Osteoblast (primary cell): ENCODE results near the gene IL6R. TPM values are rescaled to one million over a fixed set of nuclear protein-coding genes. Genes with fewer than 3 reads are reported as not detected.

Source experiments
- DNase-seq: peaks from one replicate; pipeline ENCODE4 v3.0.0; 2011; ENCODE audit warnings: low spot score, mixed read lengths; ENCODE audit not compliant: insufficient read length; ENCODE audit errors: missing footprints
- H2AFZ ChIP-seq: 2 replicates; pipeline ENCODE4 v1.6.0; 2011; ENCODE audit warnings: mild to moderate bottlenecking, low read length
- H3K27ac ChIP-seq: 2 replicates; pipeline ENCODE4 v1.5.1; 2011; ENCODE audit warnings: mild to moderate bottlenecking, low read depth, low read length, moderate library complexity
- H3K27me3 ChIP-seq: 2 replicates; pipeline ENCODE4 v1.6.0; 2012; ENCODE audit warnings: mild to moderate bottlenecking, control low read depth, inconsistent platforms, low read length, moderate library complexity; ENCODE audit not compliant: insufficient read depth
- H3K36me3 ChIP-seq: 2 replicates; pipeline ENCODE4 v1.5.1; 2011; ENCODE audit warnings: mild to moderate bottlenecking, low read length, control low read depth, moderate library complexity; ENCODE audit not compliant: insufficient read depth
- H3K4me1 ChIP-seq: 2 replicates; pipeline ENCODE4 v1.5.1; 2011; ENCODE audit warnings: mild to moderate bottlenecking, low read length, control low read depth, moderate library complexity; ENCODE audit not compliant: insufficient read depth
- H3K4me2 ChIP-seq: 2 replicates; pipeline ENCODE4 v1.6.0; 2011; ENCODE audit warnings: mild to moderate bottlenecking, low read length; ENCODE audit not compliant: insufficient read depth
- H3K4me3 ChIP-seq: fragments of 200-600 bp; sonication (generic); 3 replicates; pipeline ENCODE4 v1.5.1; 2012; ENCODE audit warnings: mild to moderate bottlenecking, low read length, inconsistent platforms; ENCODE audit not compliant: insufficient read depth
- H3K79me2 ChIP-seq: 2 replicates; pipeline ENCODE4 v1.6.0; 2012; ENCODE audit warnings: mild to moderate bottlenecking, low read length, control low read depth, inconsistent platforms; ENCODE audit not compliant: insufficient read depth
- H3K9me3 ChIP-seq: 2 replicates; pipeline ENCODE4 v1.5.1; 2011; ENCODE audit warnings: low read depth, low read length, control low read depth
- H4K20me1 ChIP-seq: 2 replicates; pipeline ENCODE4 v1.6.0; 2012; ENCODE audit warnings: mild to moderate bottlenecking, low read length, control low read depth; ENCODE audit not compliant: insufficient read depth
- CTCF ChIP-seq: IDR thresholded peaks from 2 replicates; pipeline ENCODE4 v1.5.1; 2011; ENCODE audit warnings: mild to moderate bottlenecking, low read depth, low read length, moderate library complexity; ENCODE audit errors: extremely low read depth
- total RNA-seq: library from RNA; depleted of rRNA; stranded (reverse); fragments of >200 nt; gene quantifications from 2 replicates; pipeline ENCODE4 v1.2.3, GENCODE V29; 2012

IL6R gene
- total RNA-seq, 1 donor: 8.0 TPM

- Histone ChIP-seq H3K79me2 (no peaks in the 10 kb centered on the region), H3K9me3 (no peaks in the 10 kb centered on the region)
- peak; percentile 88 for DNase-seq
Measured at GRCh38 chr1:154442006-154442740, 37.0 kb downstream of the IL6R start.

GRCh38 chr1:154443274-154444013, 38.3 kb downstream of the IL6R start:
- Histone ChIP-seq H3K27me3 (no peaks in the 10 kb centered on the region), H3K4me2 (no peak overlapping the region), H3K4me1 (peaks cover 36% of the 10 kb centered on the region), H3K36me3 (no peaks in the 10 kb centered on the region), H2AFZ (no peak overlapping the region), H3K9me3 (no peaks in the 10 kb centered on the region), H4K20me1 (no peaks in the 10 kb centered on the region), H3K27ac (no peak overlapping the region), H3K79me2 (no peaks in the 10 kb centered on the region), H3K4me3 (no peak overlapping the region)
- no peak for TF ChIP-seq CTCF
- no peak for DNase-seq

More at GRCh38 chr1:154442006-154442740, 37.0 kb downstream of the IL6R start:
- H4K20me1 ChIP-seq: no peaks in the 10 kb centered on the region
- peak overlapping the region; percentile 38 for H3K27ac ChIP-seq
- H3K27me3 ChIP-seq: no peaks in the 10 kb centered on the region
- H3K36me3 ChIP-seq: no peaks in the 10 kb centered on the region
- no peak overlapping the region for H2AFZ ChIP-seq
- TF ChIP-seq CTCF: peak; percentile 28
- H3K4me2 ChIP-seq: peak overlapping the region; percentile 41
- peaks cover 36% of the 10 kb centered on the region for H3K4me1 ChIP-seq
- peak overlapping the region; percentile 9 for H3K4me3 ChIP-seq

GRCh38 chr1:154445040-154445472, 39.9 kb downstream of the IL6R start:
- TF ChIP-seq CTCF: no peak
- H4K20me1 ChIP-seq: no peaks in the 10 kb centered on the region
- no peaks in the 10 kb centered on the region for H3K36me3 ChIP-seq
- H3K4me1 ChIP-seq: peaks cover 36% of the 10 kb centered on the region
- DNase-seq: peak; percentile 95
- H3K27ac ChIP-seq: no peak overlapping the region
- H3K79me2 ChIP-seq: no peaks in the 10 kb centered on the region
- H3K9me3 ChIP-seq: no peaks in the 10 kb centered on the region
- no peak overlapping the region for H2AFZ ChIP-seq
- H3K4me2 ChIP-seq: no peak overlapping the region
- no peaks in the 10 kb centered on the region for H3K27me3 ChIP-seq
- no peak overlapping the region for H3K4me3 ChIP-seq

- H3K4me3 ChIP-seq: no peak overlapping the region
- no peaks in the 10 kb centered on the region for H4K20me1 ChIP-seq
- H3K4me1 ChIP-seq: peaks cover 36% of the 10 kb centered on the region
- no peaks in the 10 kb centered on the region for H3K79me2 ChIP-seq
- no peak overlapping the region for H2AFZ ChIP-seq
- peak overlapping the region; percentile 22 for H3K4me2 ChIP-seq
- H3K36me3 ChIP-seq: no peaks in the 10 kb centered on the region
- H3K9me3 ChIP-seq: no peaks in the 10 kb centered on the region
- no peaks in the 10 kb centered on the region for H3K27me3 ChIP-seq
- no peak for TF ChIP-seq CTCF
- peak overlapping the region; percentile 41 for H3K27ac ChIP-seq
- DNase-seq: peak; percentile 95
Measured at GRCh38 chr1:154446292-154446691, 41.1 kb downstream of the IL6R start.
